ENCODE measurements around the gene MSLN.

The MSLN gene

GRCh38 chr16:764184-764750, 3.7 kb downstream of the MSLN start:
- no peaks in the 10 kb centered on the region for H3K4me1 ChIP-seq (ENCODE audit: control insufficient read depth, insufficient read depth, low read length)

GRCh38 chr16:764848-765487, 4.4 kb downstream of the MSLN start:
- DNase-seq (ENCODE audit: low read depth) = no peak
- Histone ChIP-seq H3K4me3 (ENCODE audit: low read length) (no peak overlapping the region), H3K9ac (ENCODE audit: low read length) (no peak overlapping the region), H3K27me3 (replicated peaks; ENCODE audit: control insufficient read depth, insufficient read depth, low read length) (peaks cover 18% of the 10 kb centered on the region), H3K4me1 (ENCODE audit: control insufficient read depth, insufficient read depth, low read length) (no peaks in the 10 kb centered on the region), H3K9me3 (ENCODE audit: control insufficient read depth, low read length) (no peaks in the 10 kb centered on the region), H3K36me3 (ENCODE audit: control insufficient read depth, insufficient read depth, low read length, severe bottlenecking) (no peaks in the 10 kb centered on the region)

More at GRCh38 chr16:764184-764750, 3.7 kb downstream of the MSLN start:
- H3K4me3 ChIP-seq (ENCODE audit: low read length) = no peak overlapping the region
- DNase-seq (ENCODE audit: low read depth) = no peak
- no peaks in the 10 kb centered on the region for H3K9me3 ChIP-seq (ENCODE audit: control insufficient read depth, low read length)
- H3K9ac ChIP-seq (ENCODE audit: low read length) = no peak overlapping the region
- H3K36me3 ChIP-seq (ENCODE audit: control insufficient read depth, insufficient read depth, low read length, severe bottlenecking) = no peaks in the 10 kb centered on the region
- peaks cover 23% of the 10 kb centered on the region for H3K27me3 ChIP-seq (replicated peaks; ENCODE audit: control insufficient read depth, insufficient read depth, low read length)

DNA sequence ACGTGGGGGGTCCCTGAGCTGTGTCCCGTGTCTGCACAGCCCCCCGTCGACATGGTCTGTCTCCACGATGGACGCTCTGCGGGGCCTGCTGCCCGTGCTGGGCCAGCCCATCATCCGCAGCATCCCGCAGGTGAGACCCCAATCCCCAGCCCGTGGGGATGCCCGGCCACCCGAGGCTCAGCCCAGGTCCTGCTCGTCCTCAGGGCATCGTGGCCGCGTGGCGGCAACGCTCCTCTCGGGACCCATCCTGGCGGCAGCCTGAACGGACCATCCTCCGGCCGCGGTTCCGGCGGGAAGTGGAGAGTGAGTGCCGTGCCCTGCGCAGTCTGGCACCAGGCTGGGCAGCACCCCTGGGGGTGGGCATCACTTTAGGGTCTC, 4.9 kb downstream of the MSLN start:
- DNase-seq (ENCODE audit: low read depth) = no peak

GRCh38 chr16:766008-766819, 5.7 kb downstream of the MSLN start:
- H3K4me3 ChIP-seq (ENCODE audit: low read length) = no peak overlapping the region
- H3K36me3 ChIP-seq (ENCODE audit: control insufficient read depth, insufficient read depth, low read length, severe bottlenecking) = no peaks in the 10 kb centered on the region
- no peaks in the 10 kb centered on the region for H3K9me3 ChIP-seq (ENCODE audit: control insufficient read depth, low read length)
- H3K9ac ChIP-seq (ENCODE audit: low read length) = no peak overlapping the region
- DNase-seq (ENCODE audit: low read depth) = no peak
- H3K27me3 ChIP-seq (replicated peaks; ENCODE audit: control insufficient read depth, insufficient read depth, low read length) = peaks cover 18% of the 10 kb centered on the region
- H3K4me1 ChIP-seq (ENCODE audit: control insufficient read depth, insufficient read depth, low read length) = no peaks in the 10 kb centered on the region

More for the DNA sequence above, 4.9 kb downstream of the MSLN start:
- Histone ChIP-seq H3K4me3 (ENCODE audit: low read length) (no peak overlapping the region), H3K4me1 (ENCODE audit: control insufficient read depth, insufficient read depth, low read length) (no peaks in the 10 kb centered on the region), H3K9ac (ENCODE audit: low read length) (no peak overlapping the region), H3K36me3 (ENCODE audit: control insufficient read depth, insufficient read depth, low read length, severe bottlenecking) (no peaks in the 10 kb centered on the region), H3K9me3 (ENCODE audit: control insufficient read depth, low read length) (no peaks in the 10 kb centered on the region), H3K27me3 (replicated peaks; ENCODE audit: control insufficient read depth, insufficient read depth, low read length) (peaks cover 18% of the 10 kb centered on the region)

GRCh38 chr16:766820-767640, 6.5 kb downstream of the MSLN start:
- no peak overlapping the region for H3K9ac ChIP-seq (ENCODE audit: low read length)
- H3K4me3 ChIP-seq (ENCODE audit: low read length) = no peak overlapping the region
- H3K9me3 ChIP-seq (ENCODE audit: control insufficient read depth, low read length) = no peaks in the 10 kb centered on the region
- no peaks in the 10 kb centered on the region for H3K36me3 ChIP-seq (ENCODE audit: control insufficient read depth, insufficient read depth, low read length, severe bottlenecking)
- no peak for DNase-seq (ENCODE audit: low read depth)
- no peaks in the 10 kb centered on the region for H3K4me1 ChIP-seq (ENCODE audit: control insufficient read depth, insufficient read depth, low read length)
- H3K27me3 ChIP-seq (replicated peaks; ENCODE audit: control insufficient read depth, insufficient read depth, low read length) = peaks cover 17% of the 10 kb centered on the region

GRCh38 chr16:767743-768235, 7.3 kb downstream of the MSLN start:
- H3K36me3 ChIP-seq (ENCODE audit: control insufficient read depth, insufficient read depth, low read length, severe bottlenecking) = no peaks in the 10 kb centered on the region
- H3K4me3 ChIP-seq (ENCODE audit: low read length) = no peak overlapping the region
- peaks cover 10% of the 10 kb centered on the region for H3K27me3 ChIP-seq (replicated peaks; ENCODE audit: control insufficient read depth, insufficient read depth, low read length)
- no peak overlapping the region for H3K9ac ChIP-seq (ENCODE audit: low read length)
- no peaks in the 10 kb centered on the region for H3K9me3 ChIP-seq (ENCODE audit: control insufficient read depth, low read length)
- DNase-seq (ENCODE audit: low read depth) = no peak
- H3K4me1 ChIP-seq (ENCODE audit: control insufficient read depth, insufficient read depth, low read length) = no peaks in the 10 kb centered on the region

GRCh38 chr16:768428-768827, 7.9 kb downstream of the MSLN start:
- no peak overlapping the region for H3K4me3 ChIP-seq (ENCODE audit: low read length)
- no peak for DNase-seq (ENCODE audit: low read depth)
- H3K9me3 ChIP-seq (ENCODE audit: control insufficient read depth, low read length) = no peaks in the 10 kb centered on the region
- no peaks in the 10 kb centered on the region for H3K36me3 ChIP-seq (ENCODE audit: control insufficient read depth, insufficient read depth, low read length, severe bottlenecking)
- peaks cover 7% of the 10 kb centered on the region for H3K27me3 ChIP-seq (replicated peaks; ENCODE audit: control insufficient read depth, insufficient read depth, low read length)
- no peak overlapping the region for H3K9ac ChIP-seq (ENCODE audit: low read length)
- H3K4me1 ChIP-seq (ENCODE audit: control insufficient read depth, insufficient read depth, low read length) = no peaks in the 10 kb centered on the region

DNA sequence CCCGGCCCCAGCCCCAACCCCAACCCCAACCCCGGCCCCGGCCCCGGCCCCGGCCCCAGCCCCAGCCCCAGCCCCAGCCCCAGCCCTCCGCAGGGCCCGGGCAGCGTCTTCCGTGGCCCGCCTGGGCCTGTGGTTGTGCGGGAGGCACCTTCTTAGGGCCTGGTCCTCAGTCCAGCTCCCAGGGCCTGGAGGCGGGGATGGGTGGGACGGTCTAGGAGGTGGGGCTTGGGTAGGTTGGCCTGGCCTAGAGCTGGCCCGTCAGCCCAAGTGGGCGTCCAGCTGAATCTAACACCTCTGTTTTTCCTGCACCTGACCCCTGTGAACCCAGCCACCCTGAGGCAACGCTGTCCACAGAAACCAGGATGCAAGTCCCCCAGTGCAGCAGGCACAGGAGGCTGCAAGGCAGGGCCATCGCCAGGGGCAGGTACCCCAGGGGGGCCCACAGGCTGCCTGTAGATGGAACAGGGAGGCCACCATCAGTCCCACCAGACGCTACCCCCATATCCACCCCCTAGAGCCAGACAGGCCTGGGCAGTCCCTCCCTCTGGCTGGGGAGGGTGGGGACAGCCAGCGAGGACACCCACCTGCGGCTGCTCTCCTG, 8.8 kb downstream of the MSLN start:
- H3K4me1 ChIP-seq (ENCODE audit: control insufficient read depth, insufficient read depth, low read length) = no peaks in the 10 kb centered on the region
- no peak for DNase-seq (ENCODE audit: low read depth)
- H3K4me3 ChIP-seq (ENCODE audit: low read length) = no peak overlapping the region
- peaks cover 7% of the 10 kb centered on the region for H3K27me3 ChIP-seq (replicated peaks; ENCODE audit: control insufficient read depth, insufficient read depth, low read length)
- no peaks in the 10 kb centered on the region for H3K9me3 ChIP-seq (ENCODE audit: control insufficient read depth, low read length)
- H3K9ac ChIP-seq (ENCODE audit: low read length) = no peak overlapping the region
- no peaks in the 10 kb centered on the region for H3K36me3 ChIP-seq (ENCODE audit: control insufficient read depth, insufficient read depth, low read length, severe bottlenecking)

GRCh38 chr16:769934-770333, 9.4 kb downstream of the MSLN start:
- DNase-seq (ENCODE audit: low read depth) = no peak
- H3K36me3 ChIP-seq (ENCODE audit: control insufficient read depth, insufficient read depth, low read length, severe bottlenecking) = no peaks in the 10 kb centered on the region
- no peaks in the 10 kb centered on the region for H3K4me1 ChIP-seq (ENCODE audit: control insufficient read depth, insufficient read depth, low read length)
- no peak overlapping the region for H3K9ac ChIP-seq (ENCODE audit: low read length)
- no peaks in the 10 kb centered on the region for H3K9me3 ChIP-seq (ENCODE audit: control insufficient read depth, low read length)
- peaks cover 7% of the 10 kb centered on the region for H3K27me3 ChIP-seq (replicated peaks; ENCODE audit: control insufficient read depth, insufficient read depth, low read length)
- H3K4me3 ChIP-seq (ENCODE audit: low read length) = no peak overlapping the region

DNA sequence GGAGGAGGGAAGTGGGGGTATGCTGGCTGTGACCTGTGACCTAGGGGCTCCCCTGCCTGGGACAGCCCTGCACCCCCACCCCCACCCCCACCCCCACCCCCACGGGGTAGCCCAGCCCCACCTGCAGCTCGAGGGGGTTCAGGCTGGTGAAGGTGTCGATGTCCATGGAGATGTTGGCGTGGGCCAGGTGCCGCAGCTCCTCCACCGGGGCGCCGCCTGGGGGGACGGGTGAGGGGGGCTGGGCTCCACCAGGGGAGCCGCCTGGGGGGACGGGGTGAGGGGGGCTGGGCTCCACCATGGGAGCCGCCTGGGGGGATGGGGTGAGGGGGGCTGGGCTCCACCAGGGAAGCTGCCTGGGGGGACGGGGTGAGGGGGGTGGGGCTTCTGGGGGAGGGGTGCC, 9.9 kb downstream of the MSLN start:
- no peaks in the 10 kb centered on the region for H3K4me1 ChIP-seq (ENCODE audit: control insufficient read depth, insufficient read depth, low read length)
- no peaks in the 10 kb centered on the region for H3K36me3 ChIP-seq (ENCODE audit: control insufficient read depth, insufficient read depth, low read length, severe bottlenecking)
- no peaks in the 10 kb centered on the region for H3K9me3 ChIP-seq (ENCODE audit: control insufficient read depth, low read length)
- no peak for DNase-seq (ENCODE audit: low read depth)
- no peak overlapping the region for H3K4me3 ChIP-seq (ENCODE audit: low read length)
- no peak overlapping the region for H3K9ac ChIP-seq (ENCODE audit: low read length)
- peaks cover 7% of the 10 kb centered on the region for H3K27me3 ChIP-seq (replicated peaks; ENCODE audit: control insufficient read depth, insufficient read depth, low read length)

All from adipocyte (in vitro differentiated cells).